ENCODE results near the gene SELENOI.
"Not testable (repeated sequence)": the region's sequence is repeated elsewhere in the genome, so short reads cannot be mapped to it uniquely, and the experiment has no call there.

The SELENOI gene

GRCh38 chr2:26327291-26328272, 18.4 kb upstream of the SELENOI start:
- no peak for DNase-seq

DNA sequence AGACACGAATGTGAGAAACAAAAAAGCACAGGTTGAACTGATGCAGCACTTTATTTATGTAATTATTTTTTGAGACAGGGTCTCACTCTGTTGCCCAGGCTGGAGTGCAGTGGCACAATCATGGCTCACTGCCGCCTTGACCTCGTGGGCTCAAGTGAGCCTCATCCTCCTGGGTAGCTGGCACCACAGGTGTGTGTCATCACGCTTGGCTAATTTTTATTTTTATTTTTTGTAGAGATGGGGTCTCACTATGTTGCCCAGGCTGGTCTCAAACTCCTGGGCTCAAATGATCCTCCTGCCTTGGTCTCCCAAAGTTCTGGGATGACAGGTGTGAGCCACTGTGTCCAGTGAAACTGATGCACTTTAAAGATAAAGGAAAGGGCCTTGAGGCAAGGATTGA, 16.9 kb upstream of the SELENOI start:
- DNase-seq, result not testable (repeated sequence)

GRCh38 chr2:26330114-26330549, 15.8 kb upstream of the SELENOI start:
- DNase-seq, result no peak

GRCh38 chr2:26330604-26331003, 15.3 kb upstream of the SELENOI start:
- no peak for DNase-seq

GRCh38 chr2:26331321-26331720, 14.6 kb upstream of the SELENOI start:
- not testable (repeated sequence) for DNase-seq

GRCh38 chr2:26333293-26333692, 12.7 kb upstream of the SELENOI start:
- DNase-seq, result no peak

GRCh38 chr2:26335231-26335630, 10.7 kb upstream of the SELENOI start:
- DNase-seq, result no peak

GRCh38 chr2:26336719-26337118, 9.2 kb upstream of the SELENOI start:
- DNase-seq, result no peak

- DNase-seq, result no peak
Measured at GRCh38 chr2:26337298-26337697, 8.6 kb upstream of the SELENOI start.

GRCh38 chr2:26340831-26341230, 5.1 kb upstream of the SELENOI start:
- no peak for DNase-seq

- DNase-seq, result no peak
Measured at GRCh38 chr2:26344581-26345282, 1.2 kb upstream of the SELENOI start.

DNA sequence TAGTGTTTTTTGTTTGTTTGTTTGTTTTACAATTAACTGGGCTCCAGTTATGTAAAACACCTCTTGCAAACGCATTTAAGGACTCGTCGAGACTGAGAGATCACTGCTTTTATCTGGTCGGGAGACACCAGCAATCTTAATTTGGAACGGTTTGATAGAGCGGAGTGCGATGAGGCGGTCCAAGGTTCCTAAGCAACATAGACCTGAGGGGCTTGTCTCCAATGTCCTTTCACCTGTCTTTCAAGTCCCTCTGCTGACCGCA, 729 bp upstream of the SELENOI start:
- no peak for DNase-seq

DNA sequence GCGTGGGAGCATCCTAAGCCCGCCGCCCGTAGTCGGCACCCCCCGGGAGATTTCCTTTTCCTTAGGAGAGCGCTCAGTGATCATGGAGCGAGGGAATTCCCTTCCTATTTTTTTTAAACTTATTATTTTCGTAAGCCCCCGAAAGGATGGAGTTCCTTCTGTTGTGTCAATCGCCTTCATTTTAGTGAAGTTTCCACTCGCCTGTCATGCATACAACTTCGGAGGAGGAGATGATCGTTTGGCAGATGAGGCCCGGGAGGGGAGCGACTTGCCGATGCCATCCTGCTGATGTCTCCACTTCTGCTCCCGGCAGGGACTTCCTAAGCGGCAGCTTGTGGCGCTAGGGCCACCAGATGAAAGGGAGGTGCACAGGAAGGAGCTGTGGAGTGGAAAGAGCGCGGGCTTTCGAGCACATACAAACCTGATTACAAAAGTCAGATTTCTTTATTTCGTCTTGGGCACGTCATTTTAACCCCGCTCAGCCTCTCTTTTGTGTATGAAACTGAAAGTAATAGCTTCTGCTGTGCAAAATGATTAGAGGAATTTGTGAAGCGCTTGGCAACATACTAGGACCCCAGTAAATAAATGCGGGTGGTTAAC, 611 bp downstream of the SELENOI start, which contains the start of gene ADGRF3:
Gene ADGRF3, minus strand, starts transcription at position 336 of the 600 bp plus-strand sequence. CDS start 555 bp downstream, outside the sequence.
- DNase-seq, result no peak

DNA sequence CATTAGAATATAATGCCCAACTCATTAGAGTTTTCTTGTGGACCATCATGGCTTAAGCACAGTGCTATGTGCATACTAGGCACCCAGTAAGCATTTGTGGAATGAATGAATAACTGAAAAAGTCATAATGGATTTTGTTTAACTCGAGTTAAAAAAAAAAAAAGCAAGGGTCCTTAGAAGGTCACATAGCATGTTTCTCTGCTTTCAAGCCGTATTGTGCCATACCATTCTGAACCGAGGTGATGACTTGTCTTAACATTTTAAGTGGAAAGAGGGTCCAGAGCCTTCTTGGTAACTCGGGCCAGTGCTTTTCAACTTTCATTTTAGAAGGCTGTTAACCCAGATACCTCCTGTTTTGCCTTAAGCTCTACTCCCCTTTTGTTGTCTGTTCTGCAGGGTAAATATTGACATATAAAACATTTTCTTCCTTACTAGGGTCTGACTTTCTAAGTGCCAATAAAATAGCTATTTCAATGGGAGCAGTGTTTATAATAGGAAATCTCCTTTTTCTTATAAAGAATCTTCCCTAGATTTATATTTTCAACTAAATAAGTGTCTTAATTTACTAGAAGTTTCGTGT, 1.4 kb downstream of the SELENOI start:
- no peak for DNase-seq

- no peak for DNase-seq
Measured at GRCh38 chr2:26349690-26350089, 3.7 kb downstream of the SELENOI start.

DNA sequence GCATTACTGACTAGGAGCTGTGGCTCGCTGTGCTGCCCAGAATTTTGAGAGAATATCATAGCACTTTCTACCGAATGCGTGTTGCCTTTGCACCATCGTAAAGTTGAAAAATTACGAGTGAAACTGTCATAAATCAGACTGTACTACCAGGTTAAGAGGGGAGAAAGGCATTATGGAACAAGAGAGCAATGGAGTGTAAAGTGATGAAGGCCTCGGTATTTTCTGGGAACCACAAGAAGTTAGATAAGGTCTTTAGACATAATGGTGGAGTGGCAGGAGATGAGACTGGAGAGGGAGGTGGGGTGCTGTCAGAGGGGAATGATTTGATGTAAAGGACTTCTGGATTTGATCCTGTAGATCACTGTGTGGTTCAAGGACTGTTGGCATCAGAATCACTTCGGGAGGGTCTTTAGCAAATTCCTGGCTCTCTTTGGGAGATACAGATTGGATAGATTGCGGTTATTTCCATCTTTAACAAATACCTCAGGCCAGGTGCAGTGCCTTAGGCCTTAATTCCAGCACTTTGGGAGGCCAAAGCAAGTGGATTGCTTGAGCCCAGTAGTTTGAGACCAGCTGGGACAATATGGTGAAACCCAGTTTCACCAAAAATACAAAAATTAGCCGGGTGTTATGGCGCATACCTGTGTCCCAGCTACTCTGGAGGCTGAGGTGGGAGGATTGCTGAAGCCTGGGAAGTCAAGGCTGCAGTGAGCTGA, 5.6 kb downstream of the SELENOI start:
- no peak for DNase-seq

- no peak for DNase-seq
Measured at GRCh38 chr2:26352892-26353291, 6.9 kb downstream of the SELENOI start.

- not testable (repeated sequence) for DNase-seq
Measured at GRCh38 chr2:26354469-26354868, 8.5 kb downstream of the SELENOI start.

- no peak for DNase-seq
Measured at GRCh38 chr2:26355038-26355995, 9.4 kb downstream of the SELENOI start.

GRCh38 chr2:26356111-26356510, 10.2 kb downstream of the SELENOI start:
- no peak for DNase-seq

DNA sequence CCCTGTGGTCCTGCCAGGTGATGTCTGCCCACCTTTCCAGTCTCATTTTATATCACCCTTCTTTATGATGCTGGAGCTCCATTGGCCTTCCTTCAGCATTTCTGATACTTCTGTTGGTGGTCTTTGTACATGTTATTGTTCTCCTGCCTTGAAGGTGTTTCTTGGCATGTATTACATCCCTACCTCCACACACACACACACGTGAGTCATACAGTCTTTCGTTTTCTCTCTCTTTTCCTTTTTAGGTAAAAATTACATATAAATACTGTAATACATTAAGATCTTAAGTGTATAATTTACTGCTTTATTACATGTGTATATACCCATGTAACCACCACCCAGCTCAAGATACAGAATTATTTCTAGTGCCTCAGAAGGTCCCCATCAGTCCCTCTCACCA, 10.8 kb downstream of the SELENOI start:
- no peak for DNase-seq

All from NCI-H2029 treated with DMSO at 0.1 percent for 48 hours (cell line).